Inflammatory macrophage (primary cell): ENCODE measurements around the gene EPG5.
"Not testable (repeated sequence)": the region's sequence is repeated elsewhere in the genome, so short reads cannot be mapped to it uniquely, and the experiment has no call there.

Source experiments
- DNase-seq, 2 donors: peaks; one replicate each; pipeline ENCODE4 v3.0.0-alpha.2; 2020 to 2022
- total RNA-seq, 18 experiments: gene quantifications; one replicate each; lab custom pipeline; 2026; ENCODE audit warnings: mixed read lengths in 6 of 18, inconsistent platforms in 2 of 18; lab: John Stamatoyannopoulos, UW

EPG5 gene
- total RNA-seq: 109 to 232 (median 154) reads per million in 18 experiments

- peak; percentile 94 to 96 for DNase-seq
Observed at GRCh38 chr18:45967007-45967706, at the start of gene EPG5. Gene EPG5, minus strand, starts transcription at chr18:45967329. Its CDS starts 90 bp downstream, at chr18:45967239.

GRCh38 chr18:46013484-46014189 is 46.5 kb upstream of the EPG5 start:
- peak; percentile 37 to 81 for DNase-seq

GRCh38 chr18:46010676-46011075 is 43.5 kb upstream of the EPG5 start:
- DNase-seq: peak in 1 of 2 donors; percentile 16

GRCh38 chr18:46010050-46010449 is 42.9 kb upstream of the EPG5 start:
- DNase-seq: no peak

GRCh38 chr18:46009125-46009840 is 42.2 kb upstream of the EPG5 start:
- DNase-seq: peak; percentile 83 to 93

GRCh38 chr18:46008531-46008930 is 41.4 kb upstream of the EPG5 start:
- peak; percentile 40 to 75 for DNase-seq

- DNase-seq: no peak
Observed at GRCh38 chr18:46007165-46007564, 40.0 kb upstream of the EPG5 start.

- DNase-seq: no peak
Observed at GRCh38 chr18:46002934-46003333, 35.8 kb upstream of the EPG5 start.

GRCh38 chr18:46001892-46002291 is 34.8 kb upstream of the EPG5 start:
- no peak for DNase-seq

- DNase-seq: no peak
Observed at GRCh38 chr18:46001074-46001473, 33.9 kb upstream of the EPG5 start.

GRCh38 chr18:45999536-45999935 is 32.4 kb upstream of the EPG5 start:
- DNase-seq: no peak

- DNase-seq: peak in 1 of 2 donors; percentile 45
Observed at GRCh38 chr18:45998244-45998643, 31.1 kb upstream of the EPG5 start.

- DNase-seq: peak in 1 of 2 donors; percentile 4
Observed at GRCh38 chr18:45997700-45998151, 30.6 kb upstream of the EPG5 start.

GRCh38 chr18:45995461-45995860 is 28.3 kb upstream of the EPG5 start:
- no peak for DNase-seq

GRCh38 chr18:45993438-45993837 is 26.3 kb upstream of the EPG5 start:
- peak in 1 of 2 donors; percentile 39 for DNase-seq

GRCh38 chr18:45992527-45992926 is 25.4 kb upstream of the EPG5 start:
- not testable (repeated sequence) for DNase-seq

GRCh38 chr18:45991788-45992187 is 24.7 kb upstream of the EPG5 start:
- no peak for DNase-seq

GRCh38 chr18:45984546-45985235 is 17.6 kb upstream of the EPG5 start:
- no peak for DNase-seq

- no peak for DNase-seq
Observed at GRCh38 chr18:45981821-45982220, 14.7 kb upstream of the EPG5 start.

- DNase-seq: no peak
Observed at GRCh38 chr18:45980229-45980628, 13.1 kb upstream of the EPG5 start.

- DNase-seq: no peak
Observed at GRCh38 chr18:45978084-45978483, 11.0 kb upstream of the EPG5 start.

GRCh38 chr18:45976974-45977373 is 9.8 kb upstream of the EPG5 start:
- DNase-seq: no peak

- no peak for DNase-seq
Observed at GRCh38 chr18:45976566-45976965, 9.4 kb upstream of the EPG5 start.
